DOHH2 (cell line): ENCODE measurements around the gene KIAA1328.

Experiments
- CTCF ChIP-seq: fragments of 200-600 bp; sonication (generic); IDR thresholded peaks from one replicate; pipeline ENCODE4 v1.5.1; 2014; ENCODE audit warnings: antibody characterized with exemption, mild to moderate bottlenecking, low read depth, low read length; ENCODE audit not compliant: poor library complexity, severe bottlenecking
- EZH2phosphoT487 ChIP-seq: fragments of 200-600 bp; sonication (generic); IDR thresholded peaks from 2 replicates; pipeline ENCODE4 v1.6.1; 2017; ENCODE audit warnings: borderline replicate concordance, mild to moderate bottlenecking, antibody characterized with exemption, low read length, moderate library complexity, mixed read lengths

DNA sequence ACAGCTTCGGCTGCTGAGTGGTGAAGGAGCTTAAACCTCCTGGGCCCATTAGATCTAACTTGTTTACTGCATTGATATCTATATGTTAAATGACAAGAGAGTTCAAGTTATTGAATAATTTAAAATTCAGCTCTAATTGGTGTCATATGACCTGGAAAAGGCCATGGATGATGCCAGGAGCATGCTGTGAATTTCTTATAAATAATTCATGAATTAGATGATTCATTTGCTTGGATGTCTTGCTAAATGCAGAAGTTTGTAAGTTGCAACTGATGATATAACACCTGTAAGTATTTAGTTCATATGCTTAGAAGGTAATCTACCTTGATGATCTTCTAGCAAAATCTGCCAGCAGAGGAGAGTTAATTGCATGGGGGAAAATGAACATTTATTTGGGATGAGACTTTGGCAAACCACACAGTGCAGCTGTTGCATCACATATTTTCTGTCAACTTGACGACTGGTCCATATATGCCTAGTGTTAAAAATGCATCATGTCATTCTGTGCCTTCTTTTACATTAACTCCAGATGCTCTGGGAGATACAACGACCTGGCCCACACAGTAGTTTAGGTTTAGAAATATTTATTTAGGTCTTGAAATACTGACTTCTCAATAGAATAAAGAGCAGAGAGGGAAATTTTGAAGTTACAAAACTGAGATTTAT lies 226.3 kb downstream of the KIAA1328 start:
- TF ChIP-seq CTCF (no peak), EZH2phosphoT487 (no peak)
